GM12872 (cell line): ENCODE measurements around the gene ZNF248.

ENCODE experiments used
- TF ChIP-seq, protein P1 (sequence below): IDR thresholded peaks from 3 replicates; pipeline ENCODE4 v1.5.1; 2011; ENCODE audit warnings: low read depth, mild to moderate bottlenecking, low read length, moderate library complexity; ENCODE audit not compliant: insufficient read depth

The ZNF248 gene

GRCh38 chr10:37819797-37820196 lies 37.6 kb downstream of the ZNF248 start:
- TF ChIP-seq, protein P1, sequence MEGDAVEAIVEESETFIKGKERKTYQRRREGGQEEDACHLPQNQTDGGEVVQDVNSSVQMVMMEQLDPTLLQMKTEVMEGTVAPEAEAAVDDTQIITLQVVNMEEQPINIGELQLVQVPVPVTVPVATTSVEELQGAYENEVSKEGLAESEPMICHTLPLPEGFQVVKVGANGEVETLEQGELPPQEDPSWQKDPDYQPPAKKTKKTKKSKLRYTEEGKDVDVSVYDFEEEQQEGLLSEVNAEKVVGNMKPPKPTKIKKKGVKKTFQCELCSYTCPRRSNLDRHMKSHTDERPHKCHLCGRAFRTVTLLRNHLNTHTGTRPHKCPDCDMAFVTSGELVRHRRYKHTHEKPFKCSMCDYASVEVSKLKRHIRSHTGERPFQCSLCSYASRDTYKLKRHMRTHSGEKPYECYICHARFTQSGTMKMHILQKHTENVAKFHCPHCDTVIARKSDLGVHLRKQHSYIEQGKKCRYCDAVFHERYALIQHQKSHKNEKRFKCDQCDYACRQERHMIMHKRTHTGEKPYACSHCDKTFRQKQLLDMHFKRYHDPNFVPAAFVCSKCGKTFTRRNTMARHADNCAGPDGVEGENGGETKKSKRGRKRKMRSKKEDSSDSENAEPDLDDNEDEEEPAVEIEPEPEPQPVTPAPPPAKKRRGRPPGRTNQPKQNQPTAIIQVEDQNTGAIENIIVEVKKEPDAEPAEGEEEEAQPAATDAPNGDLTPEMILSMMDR = no peak

DNA sequence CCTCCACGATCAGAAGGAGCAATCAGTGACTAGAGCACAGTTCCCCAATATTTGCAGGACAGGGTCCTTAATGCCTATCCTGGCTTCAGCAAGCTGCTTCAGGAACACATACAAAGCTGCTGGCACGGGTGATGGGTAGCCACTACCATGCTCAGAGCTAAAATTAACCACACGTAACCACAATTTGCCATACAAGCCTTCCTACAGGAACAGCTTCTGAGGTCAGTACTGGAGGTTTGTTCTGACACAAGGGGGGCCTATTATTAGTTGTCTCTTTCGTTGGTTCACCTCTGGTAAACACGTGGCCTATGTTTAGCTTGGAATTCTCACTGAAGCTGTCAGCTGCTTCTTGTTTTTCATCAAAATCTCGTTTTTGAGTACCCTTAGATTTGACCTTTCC lies 41.1 kb downstream of the ZNF248 start:
- TF ChIP-seq, protein P1 = no peak

DNA sequence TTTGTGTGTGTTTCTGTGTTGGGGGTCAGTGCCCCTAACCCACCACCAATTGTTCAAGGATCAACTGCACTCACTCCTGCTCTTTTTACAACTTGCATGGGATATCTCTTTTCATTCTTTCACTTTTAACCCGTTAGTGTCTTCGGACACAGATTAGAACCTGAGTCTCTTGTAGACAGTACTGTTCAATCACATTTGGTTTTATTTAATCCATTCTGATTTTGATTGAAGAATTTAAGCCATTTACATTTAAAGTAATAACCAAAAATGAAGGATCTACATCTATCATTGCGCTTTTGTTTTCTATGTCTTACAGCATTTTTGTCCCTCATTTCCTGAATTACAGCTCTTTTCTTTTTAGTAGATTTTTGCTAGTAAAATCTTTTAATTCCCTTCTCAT lies 43.6 kb downstream of the ZNF248 start:
- TF ChIP-seq, protein P1 = no peak

- TF ChIP-seq, protein P1 = no peak
Measured at GRCh38 chr10:37812290-37812689, 45.1 kb downstream of the ZNF248 start.

DNA sequence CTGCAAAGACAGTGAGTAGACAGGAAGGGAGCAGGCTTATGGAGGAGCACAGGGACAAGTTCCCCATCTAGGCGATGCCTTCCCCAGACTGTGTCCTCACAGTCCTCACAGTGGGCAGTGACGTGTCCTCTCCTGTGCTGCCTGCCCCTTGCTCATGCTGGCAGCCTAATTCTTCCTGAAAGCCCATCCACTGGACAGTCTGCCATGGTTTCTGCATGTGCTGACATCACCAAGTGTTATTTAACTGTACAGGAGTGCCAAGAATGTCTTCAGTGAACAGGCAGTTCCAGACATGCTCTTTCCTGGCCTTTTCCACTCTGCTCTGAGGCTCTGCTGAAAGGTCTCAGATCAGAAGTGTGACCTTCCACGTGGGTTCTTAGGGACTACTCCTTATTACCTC lies 54.1 kb downstream of the ZNF248 start:
- TF ChIP-seq, protein P1 = no peak

DNA sequence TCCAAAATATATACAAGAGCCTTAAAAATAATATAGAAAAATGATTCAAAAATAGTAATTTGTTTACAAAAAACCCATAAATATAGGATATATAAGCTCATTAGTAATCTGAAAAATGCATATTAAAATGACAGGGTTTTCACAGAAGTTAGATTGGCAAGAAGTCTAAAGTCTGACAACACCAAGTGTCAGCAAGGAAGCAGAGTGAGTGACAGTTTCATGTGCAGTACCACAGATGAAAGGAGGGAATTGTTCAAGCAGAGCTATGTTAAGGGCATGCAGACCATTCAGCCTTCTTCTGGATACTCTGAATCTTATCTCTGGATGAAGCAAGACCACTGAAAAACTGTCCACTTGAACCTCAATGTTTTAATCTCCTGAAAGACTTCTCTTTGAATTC lies 55.9 kb downstream of the ZNF248 start:
- TF ChIP-seq, protein P1 = no peak

DNA sequence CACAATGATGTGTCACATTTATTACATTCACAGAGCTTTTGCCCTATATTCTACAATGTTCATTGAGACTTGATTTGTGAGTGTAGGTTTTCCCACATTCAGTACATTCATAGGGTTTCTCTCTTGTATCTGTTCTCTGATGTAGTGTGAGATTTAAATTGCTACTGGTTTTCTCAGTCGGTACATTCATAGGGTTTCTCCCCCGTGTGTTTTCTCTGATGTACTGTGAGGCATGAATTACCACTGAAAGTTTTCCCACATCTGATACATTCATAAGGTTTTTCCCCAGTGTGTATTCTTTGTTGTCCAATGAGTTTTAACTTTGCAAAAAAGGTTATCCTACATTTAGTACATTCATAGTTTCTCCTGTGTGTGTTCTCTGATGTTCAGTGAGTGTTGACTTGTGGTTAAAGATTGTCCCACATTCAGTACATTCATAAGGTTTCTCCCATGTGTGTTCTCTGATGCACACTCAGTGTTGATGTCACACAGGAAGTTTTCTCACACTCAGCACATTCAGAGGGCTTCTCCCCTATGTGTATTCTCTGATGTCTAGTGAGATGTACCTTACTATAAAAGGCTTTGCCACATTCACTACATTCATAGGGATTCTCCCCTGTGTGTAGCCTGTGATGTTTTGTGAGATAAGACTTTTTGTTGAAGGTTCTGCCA lies 63.0 kb downstream of the ZNF248 start:
- TF ChIP-seq, protein P1 = no peak
